GM11168 (cell line): ENCODE data around the gene UNC45A.
"Not testable (repeated sequence)": the region's sequence is repeated elsewhere in the genome, so short reads cannot be mapped to it uniquely, and the experiment has no call there.

Source experiments
- in situ Hi-C: fragments of 300-500 bp; cut with MboI; formaldehyde crosslinking; loops from one replicate; pipeline ENCODE4 v1.12.0; 2022; ENCODE audit warnings: low sequenced_read_pairs; ENCODE audit not compliant: unreplicated experiment

The UNC45A gene

GRCh38 chr15:90915808-90916440 is 19.2 kb upstream of the UNC45A start:
- in situ Hi-C loops: no loop called here

- in situ Hi-C loops: no loop called here
Measured at GRCh38 chr15:90916461-90916860, 18.6 kb upstream of the UNC45A start.

- in situ Hi-C loops: no loop called here
Measured at GRCh38 chr15:90917569-90917968, 17.5 kb upstream of the UNC45A start.

GRCh38 chr15:90918034-90918788 is 16.9 kb upstream of the UNC45A start:
- in situ Hi-C loops: no loop called here

- in situ Hi-C loops: no loop called here
Measured at GRCh38 chr15:90918835-90919234, 16.2 kb upstream of the UNC45A start.

- in situ Hi-C loops: no loop called here
Measured at GRCh38 chr15:90921887-90922286, 13.2 kb upstream of the UNC45A start.

GRCh38 chr15:90922712-90923322 is 12.3 kb upstream of the UNC45A start:
- in situ Hi-C loops: not testable (repeated sequence)

GRCh38 chr15:90924375-90924774 is 10.7 kb upstream of the UNC45A start:
- in situ Hi-C loops: no loop called here

- in situ Hi-C loops: not testable (repeated sequence)
Measured at GRCh38 chr15:90926766-90927165, 8.3 kb upstream of the UNC45A start.

GRCh38 chr15:90928106-90928505 is 7.0 kb upstream of the UNC45A start:
- in situ Hi-C loops: not testable (repeated sequence)

GRCh38 chr15:90929246-90930019 is 5.7 kb upstream of the UNC45A start:
- in situ Hi-C loops: no loop called here

- in situ Hi-C loops: no loop called here
Measured at GRCh38 chr15:90930861-90931574, 4.1 kb upstream of the UNC45A start.

- in situ Hi-C loops: no loop called here
Measured at GRCh38 chr15:90931575-90931827, 3.6 kb upstream of the UNC45A start.

GRCh38 chr15:90931828-90932659 is 3.0 kb upstream of the UNC45A start, which contains the start of gene HDDC3:
Gene HDDC3, minus strand, starts transcription at chr15:90932549. Its CDS starts 9 bp downstream, at chr15:90932540.
- in situ Hi-C loops: no loop called here

GRCh38 chr15:90932660-90932991 is 2.5 kb upstream of the UNC45A start:
- in situ Hi-C loops: no loop called here

GRCh38 chr15:90933301-90933700 is 1.8 kb upstream of the UNC45A start:
- in situ Hi-C loops: no loop called here

GRCh38 chr15:90934256-90934948 is 683 bp upstream of the UNC45A start:
- in situ Hi-C loops: no loop called here

- in situ Hi-C loops: no loop called here
Measured at GRCh38 chr15:90936823-90937222, 1.7 kb downstream of the UNC45A start.

GRCh38 chr15:90938261-90938660 is 3.2 kb downstream of the UNC45A start:
- in situ Hi-C loops: no loop called here
